NK-92 (cell line): Measurements from ENCODE around the gene ALDH9A1.

ENCODE experiments used
- DNase-seq: peaks from one replicate; lab custom pipeline; 2025; ENCODE audit not compliant: unreplicated experiment; lab: John Stamatoyannopoulos, UW

The ALDH9A1 gene

DNA sequence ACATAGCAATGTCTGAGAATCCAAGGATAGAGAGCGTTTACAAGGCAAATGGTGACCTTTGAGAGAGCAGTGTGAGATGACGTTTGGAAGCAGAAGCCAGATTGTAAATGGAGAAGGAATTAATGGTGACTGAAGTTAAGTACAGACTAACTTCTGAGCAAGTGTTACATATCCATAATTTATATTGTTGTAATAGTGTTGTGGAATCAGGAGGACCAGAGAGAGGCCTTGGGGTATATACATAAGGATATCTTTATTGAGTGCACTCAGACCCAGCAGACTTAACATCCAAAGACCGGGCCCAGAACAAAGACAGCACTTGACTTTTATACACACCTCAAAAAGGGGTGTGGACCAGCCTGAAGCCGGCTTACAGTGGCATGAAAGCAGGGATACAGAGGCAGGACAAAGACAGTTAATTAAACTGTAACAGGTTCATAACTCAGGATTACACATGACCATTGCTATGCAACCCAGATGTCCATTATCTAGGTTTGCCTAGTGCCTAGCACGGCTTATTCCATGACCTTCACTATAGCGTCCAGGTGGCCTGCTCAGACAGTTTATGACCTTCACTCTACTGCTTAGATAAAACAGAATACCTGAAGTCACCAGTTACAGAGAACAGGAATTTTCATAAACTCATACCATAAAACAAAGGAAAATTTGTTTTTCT lies 70.1 kb downstream of the ALDH9A1 start:
- no peak for DNase-seq

DNA sequence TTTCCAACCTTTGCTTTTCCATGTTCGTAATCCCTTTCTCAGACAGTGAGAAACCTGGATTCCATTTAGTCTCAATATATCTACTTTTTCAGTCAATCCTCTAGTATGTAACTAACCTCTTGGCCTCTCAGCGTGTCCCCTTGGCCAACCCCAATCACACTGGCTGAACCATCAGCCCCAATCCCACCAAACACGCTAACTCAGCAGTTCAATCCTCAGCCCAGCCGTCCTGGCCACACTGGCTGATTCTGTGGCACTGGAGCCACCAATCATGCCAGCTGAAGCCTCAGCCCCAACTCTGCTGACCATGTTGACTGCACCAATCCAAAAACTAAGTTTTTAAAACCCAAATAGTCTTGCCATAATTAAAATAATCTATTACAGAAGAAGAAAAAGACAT lies 73.9 kb downstream of the ALDH9A1 start:
- DNase-seq: no peak

DNA sequence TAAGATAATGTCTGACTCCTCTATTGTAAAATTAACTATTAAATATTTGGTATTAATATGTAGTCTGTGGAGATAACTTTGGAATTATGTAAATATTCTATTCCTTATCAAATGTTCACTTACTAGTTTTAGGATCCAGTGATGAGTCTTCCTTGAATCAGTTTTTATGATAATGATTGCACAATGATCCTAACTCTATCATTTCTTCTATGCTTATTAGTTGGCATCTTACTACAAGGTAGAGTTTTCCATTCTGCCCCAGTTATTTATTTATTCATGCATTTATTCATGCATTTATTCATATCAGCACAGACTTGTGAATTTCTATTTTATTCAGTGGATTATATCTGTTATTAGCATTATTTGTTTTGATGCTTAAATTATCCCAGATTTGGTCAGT lies 74.7 kb downstream of the ALDH9A1 start:
- no peak for DNase-seq

DNA sequence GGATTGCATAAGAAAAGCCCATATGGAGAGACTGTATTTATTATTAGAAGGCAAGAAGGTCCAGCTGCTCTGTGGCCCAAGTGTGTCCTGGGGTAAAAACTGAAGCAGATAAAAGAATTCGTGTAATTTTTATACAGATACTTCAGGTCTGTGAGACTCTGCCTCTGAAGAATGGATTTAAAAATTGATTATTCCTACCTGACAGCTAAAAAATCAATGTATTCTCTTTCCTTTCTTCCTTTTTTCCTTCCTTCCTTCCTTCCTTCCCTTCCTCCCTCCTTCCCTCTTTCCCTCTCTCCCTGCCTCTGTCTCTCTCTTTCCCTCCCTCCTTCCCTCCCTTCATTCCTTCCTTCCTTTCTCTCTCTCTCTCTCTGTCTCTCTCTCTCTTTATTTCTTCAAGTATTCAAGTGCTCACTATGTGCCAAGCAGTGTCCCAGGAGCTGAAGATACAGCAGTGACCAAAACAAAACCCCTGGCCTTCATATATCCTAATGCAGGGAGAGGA lies 78.7 kb downstream of the ALDH9A1 start:
- DNase-seq: no peak

DNA sequence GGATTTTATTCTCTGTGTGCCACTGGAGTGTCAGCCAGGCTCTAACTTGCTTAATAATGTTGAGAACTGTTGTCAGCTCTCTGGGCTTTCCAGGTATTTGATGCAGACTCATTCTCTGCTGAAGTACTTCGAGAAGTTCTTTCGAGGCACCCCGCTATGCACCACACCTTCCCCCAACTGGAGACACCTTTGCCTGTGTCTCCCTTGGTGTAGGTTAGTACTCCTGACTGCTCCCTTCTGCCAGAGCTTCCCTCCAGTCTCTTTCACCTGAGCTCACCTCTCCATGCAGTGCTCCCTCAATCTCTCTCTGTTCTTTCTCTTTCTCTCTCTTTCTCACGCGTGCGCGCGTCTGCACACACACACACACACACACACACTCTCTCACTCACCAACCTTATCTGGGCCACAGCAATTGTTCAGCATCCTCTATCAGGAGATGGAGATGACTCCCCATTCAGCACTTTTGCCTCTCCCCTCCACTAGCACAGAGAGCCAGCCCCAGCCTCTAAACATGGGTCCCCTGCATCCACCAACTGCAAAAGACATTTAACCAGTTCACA lies 81.3 kb downstream of the ALDH9A1 start:
- no peak for DNase-seq

DNA sequence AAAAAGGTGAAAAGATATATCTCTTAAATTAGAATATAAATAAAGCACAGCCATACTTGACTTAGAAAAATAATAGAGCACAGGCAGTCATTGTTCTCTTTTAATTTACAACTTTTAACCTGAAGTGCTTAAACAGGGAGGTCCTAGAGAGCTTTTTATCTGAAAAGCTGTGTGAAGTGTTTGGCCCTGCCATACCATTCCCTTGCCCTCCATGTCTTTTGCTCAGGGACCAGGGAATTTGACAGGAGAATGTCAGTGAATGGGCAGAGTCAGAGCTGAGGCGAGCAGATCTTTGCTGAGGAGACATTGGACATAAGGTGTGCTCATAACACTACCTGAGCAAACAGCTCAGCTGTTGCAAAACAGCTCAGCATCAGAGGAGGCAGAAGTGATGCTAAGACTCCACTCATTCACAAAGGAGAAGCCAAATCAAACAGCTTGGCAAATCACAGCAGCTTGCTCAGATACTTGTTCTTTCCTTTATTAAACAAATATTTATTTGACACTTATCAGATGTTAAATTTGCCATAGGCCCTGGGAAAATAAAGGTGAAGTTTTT lies 82.2 kb downstream of the ALDH9A1 start:
- DNase-seq: no peak
